Tibial nerve (tissue), 4 donors: ENCODE data around the gene NIPAL3. TPM values are rescaled to one million over a fixed set of nuclear protein-coding genes. Genes with fewer than 3 reads are reported as not detected.

Source experiments
- DNase-seq, 2 donors: peaks; one replicate each; pipeline ENCODE4 v3.0.0-alpha.2; 2019; ENCODE audit warnings: low spot score in 2 of 2
- H3K27ac ChIP-seq, 4 donors: fragments of 200-600 bp; sonication (generic) in 3 of 4; one replicate each; pipeline ENCODE4 v1.5.1; 2017 to 2019; ENCODE audit warnings: mild to moderate bottlenecking in 1 of 4
- H3K27me3 ChIP-seq, 2 donors: fragments of 200-600 bp; sonication (generic) in 1 of 2; one replicate each; pipeline versions ENCODE4 v1.5.1 to v1.6.0; 2017 to 2019
- H3K36me3 ChIP-seq, 3 donors: fragments of 200-600 bp; sonication (generic); one replicate each; pipeline ENCODE4 v1.5.1; 2018 to 2019
- H3K4me1 ChIP-seq, 4 donors: fragments of 200-600 bp; sonication (generic) in 3 of 4; one replicate each; pipeline ENCODE4 v1.5.1; 2017 to 2019
- H3K4me3 ChIP-seq, 4 donors: fragments of 200-600 bp; sonication (generic) in 3 of 4; one replicate each; pipeline ENCODE4 v1.5.1; 2017 to 2019; ENCODE audit warnings: mild to moderate bottlenecking in 1 of 4, moderate library complexity in 1 of 4
- H3K9me3 ChIP-seq, 4 donors: fragments of 200-600 bp; sonication (generic) in 3 of 4; one replicate each; pipeline ENCODE4 v1.5.1; 2017 to 2019
- CTCF ChIP-seq, 5 experiments: fragments of 200-600 bp in 3 of 5; fragments of 450-650 bp in 2 of 5; sonication (generic) in 3 of 5; IDR thresholded peaks; one replicate each; pipeline ENCODE4 v1.5.1; 2016 to 2019; ENCODE audit warnings: antibody characterized with exemption in 5 of 5, mild to moderate bottlenecking in 3 of 5, moderate library complexity in 2 of 5
- EP300 ChIP-seq, 2 donors: sonication (generic); formaldehyde crosslinking; IDR thresholded peaks; one replicate each; pipeline ENCODE4 v1.6.1; 2017; ENCODE audit warnings: antibody characterized with exemption in 2 of 2, mild to moderate bottlenecking in 1 of 2
- POLR2A ChIP-seq, 2 donors: fragments of 450-650 bp; IDR thresholded peaks; one replicate each; pipeline ENCODE4 v1.6.1; 2017; ENCODE audit warnings: antibody characterized with exemption in 2 of 2, mild to moderate bottlenecking in 2 of 2, moderate library complexity in 2 of 2
- WGBS, 2 donors: methylation state at CpG; one replicate each; pipeline ENCODE4 v1.1.5; 2018; 5-methylcytosine and 5-hydroxymethylcytosine counted together
- total RNA-seq, 4 donors: library from RNA; depleted of rRNA; stranded (reverse); fragments of >200 nt; gene quantifications; one replicate each; pipeline ENCODE4 v1.1.0, GENCODE V29; 2016

Gene NIPAL3
- total RNA-seq, 4 donors from 2014 or later = 16.5 to 41.1 (median 30.1) TPM

DNA sequence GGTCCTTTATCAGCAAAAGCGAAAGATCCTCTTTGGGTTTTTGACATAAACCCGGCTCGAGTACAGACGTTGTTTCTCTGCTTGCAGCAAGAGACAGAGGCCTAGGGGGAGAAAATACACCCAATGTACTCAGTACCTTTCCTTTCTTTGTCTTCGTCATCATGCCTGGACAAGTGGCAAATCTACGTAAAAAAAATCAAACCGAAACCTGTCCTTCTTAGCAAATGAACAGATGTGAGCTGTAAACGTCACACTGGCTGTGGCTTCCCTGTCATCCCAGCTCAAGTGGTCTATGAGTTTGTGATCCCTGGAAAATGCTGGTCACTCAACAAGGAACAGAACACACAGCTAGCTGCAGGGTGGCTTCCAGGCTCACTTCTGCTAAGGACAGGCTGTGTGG lies 41.9 kb upstream of the NIPAL3 start:
- H3K36me3 ChIP-seq = peaks cover 0 to 46% (median 0%) of the 10 kb centered on the region in 3 donors
- no peak for TF ChIP-seq CTCF (IDR thresholded peaks at IDR 0.05)
- no peak for TF ChIP-seq POLR2A (IDR thresholded peaks at IDR 0.05)
- no peak for TF ChIP-seq EP300 (IDR thresholded peaks at IDR 0.05)
- H3K4me3 ChIP-seq = no peak overlapping the region
- no peaks in the 10 kb centered on the region for H3K9me3 ChIP-seq
- no peaks in the 10 kb centered on the region for H3K27me3 ChIP-seq
- H3K4me1 ChIP-seq = peaks cover 0 to 2% (median 0%) of the 10 kb centered on the region in 4 donors
- no peak overlapping the region for H3K27ac ChIP-seq
- no peak for DNase-seq
- WGBS, 2 donors = 84 to 86% methylated on average over 8 of the region's 8 CpGs

DNA sequence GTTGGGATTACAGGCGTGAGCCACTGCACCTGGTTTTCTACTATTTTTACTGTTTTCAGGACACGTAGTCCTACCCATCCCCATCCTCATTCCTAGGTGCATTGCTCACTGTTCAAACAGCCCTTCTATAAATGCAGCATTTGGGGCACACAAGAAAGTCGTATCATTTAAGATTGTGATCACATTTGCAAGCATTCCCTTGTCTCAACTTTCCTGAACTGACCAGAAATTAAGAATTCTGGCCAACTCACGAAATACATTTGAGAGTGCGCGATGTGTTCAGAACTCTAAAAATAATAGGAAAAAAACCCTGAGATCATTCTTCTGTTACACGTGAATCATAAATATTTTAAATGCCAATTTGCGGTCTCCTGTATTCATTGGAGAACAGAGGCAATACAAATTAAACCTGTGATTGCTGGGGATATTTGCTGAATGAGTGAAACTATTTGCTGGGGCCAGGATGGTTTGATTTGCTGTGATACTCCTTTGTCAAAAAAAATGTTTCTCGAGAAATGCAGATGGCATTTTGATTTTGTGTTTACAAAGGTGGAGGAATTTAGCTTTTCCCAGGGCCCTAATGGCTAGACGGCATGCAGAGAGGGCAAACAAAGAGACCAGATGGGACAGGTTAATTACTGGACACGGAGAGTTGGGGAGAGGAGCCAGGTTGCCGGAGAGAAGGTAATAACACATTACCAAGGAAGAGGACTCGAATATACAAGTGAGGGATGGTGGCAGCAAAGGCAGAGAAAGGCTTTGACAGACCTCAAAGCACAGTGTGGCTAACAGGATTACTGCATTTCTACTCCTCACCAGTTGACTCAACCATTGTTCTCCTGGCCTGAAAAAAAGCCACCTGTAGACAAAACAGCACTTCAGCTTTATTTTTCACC lies 40.5 kb upstream of the NIPAL3 start:
- Histone ChIP-seq H3K9me3 (no peaks in the 10 kb centered on the region), H3K27ac (no peak overlapping the region), H3K27me3 (no peaks in the 10 kb centered on the region), H3K4me3 (no peak overlapping the region), H3K4me1 (no peaks in the 10 kb centered on the region), H3K36me3 (peaks cover 0 to 48% (median 0%) of the 10 kb centered on the region in 3 donors)
- TF ChIP-seq CTCF (IDR thresholded peaks at IDR 0.05) (no peak), POLR2A (IDR thresholded peaks at IDR 0.05) (no peak), EP300 (IDR thresholded peaks at IDR 0.05) (no peak)
- WGBS, 2 donors = 66 to 68% methylated on average over 13 of the region's 13 CpGs
- no peak for DNase-seq

DNA sequence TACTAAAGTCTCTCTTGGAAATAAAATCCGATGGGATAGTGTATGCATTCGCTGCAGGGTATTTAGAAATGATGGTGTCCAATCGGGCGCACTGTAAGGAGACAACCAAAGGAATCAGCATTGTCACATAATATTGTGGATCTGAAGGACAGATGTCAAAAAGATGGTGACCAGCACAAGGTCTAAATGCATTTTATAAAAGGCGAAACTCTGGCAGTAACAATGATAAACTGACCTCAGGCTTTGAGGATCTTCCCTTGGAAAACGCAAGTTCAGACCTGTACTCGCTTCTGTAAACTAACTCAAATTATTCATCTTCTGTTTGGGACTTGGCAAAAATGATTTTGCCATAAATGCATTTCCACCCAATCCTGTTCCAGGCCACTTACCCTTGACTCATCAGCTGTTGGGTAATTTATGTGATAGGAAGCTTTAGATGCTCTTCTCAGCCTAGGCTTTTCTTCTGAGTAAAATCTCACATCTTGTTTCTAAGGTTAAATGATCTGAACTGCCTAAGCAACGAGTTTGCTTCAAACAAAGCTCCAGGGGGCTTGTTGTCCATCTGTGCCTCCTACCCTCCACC lies 35.8 kb upstream of the NIPAL3 start:
- DNase-seq = no peak
- 85% methylated on average over 8 of the region's 8 CpGs for WGBS, 2 donors
- H3K36me3 ChIP-seq = peaks cover 0 to 44% (median 0%) of the 10 kb centered on the region in 3 donors

DNA sequence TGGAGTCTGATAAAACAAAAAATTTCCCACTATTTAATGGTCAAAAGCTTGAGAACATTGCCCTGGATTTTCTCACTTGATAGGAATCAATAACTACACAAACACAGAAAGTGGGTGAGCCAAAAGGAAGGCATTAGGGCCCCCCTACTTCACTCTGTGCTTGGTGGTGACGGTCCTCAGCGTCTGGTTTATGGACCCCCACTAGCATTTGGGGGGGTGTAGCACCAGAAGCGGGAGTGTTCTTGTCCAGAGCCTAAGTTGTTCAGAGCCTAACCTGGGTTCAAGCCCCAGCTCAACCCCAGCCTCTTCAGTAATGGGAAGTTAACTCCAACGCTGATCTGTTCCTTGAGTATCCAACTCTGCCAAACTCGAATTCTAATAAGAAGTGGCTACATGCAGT lies 35.1 kb upstream of the NIPAL3 start:
- Histone ChIP-seq H3K9me3 (no peaks in the 10 kb centered on the region), H3K27ac (no peak overlapping the region), H3K36me3 (peaks cover 0 to 44% (median 0%) of the 10 kb centered on the region in 3 donors), H3K4me1 (peaks cover 0 to 10% (median 0%) of the 10 kb centered on the region in 4 donors), H3K27me3 (no peaks in the 10 kb centered on the region), H3K4me3 (no peak overlapping the region)
- WGBS, 2 donors = 81 to 90% methylated on average over 5 of the region's 5 CpGs
- no peak for DNase-seq
- TF ChIP-seq EP300 (IDR thresholded peaks at IDR 0.05) (no peak), POLR2A (IDR thresholded peaks at IDR 0.05) (no peak), CTCF (IDR thresholded peaks at IDR 0.05) (no peak)

More for the DNA sequence above, 35.8 kb upstream of the NIPAL3 start:
- Histone ChIP-seq H3K9me3 (no peaks in the 10 kb centered on the region), H3K4me1 (peaks cover 0 to 10% (median 0%) of the 10 kb centered on the region in 4 donors), H3K27ac (no peak overlapping the region), H3K4me3 (no peak overlapping the region), H3K27me3 (no peaks in the 10 kb centered on the region)
- TF ChIP-seq EP300 (IDR thresholded peaks at IDR 0.05) (no peak), POLR2A (IDR thresholded peaks at IDR 0.05) (no peak), CTCF (IDR thresholded peaks at IDR 0.05) (no peak)

GRCh38 chr1:24381256-24381655 lies 34.3 kb upstream of the NIPAL3 start:
- H3K4me1 ChIP-seq = peaks cover 0 to 10% (median 0%) of the 10 kb centered on the region in 4 donors
- H3K27me3 ChIP-seq = no peaks in the 10 kb centered on the region
- no peak for DNase-seq
- no peaks in the 10 kb centered on the region for H3K9me3 ChIP-seq
- no peak for TF ChIP-seq CTCF (IDR thresholded peaks at IDR 0.05)
- no peak for TF ChIP-seq EP300 (IDR thresholded peaks at IDR 0.05)
- TF ChIP-seq POLR2A (IDR thresholded peaks at IDR 0.05) = no peak
- no peak overlapping the region for H3K27ac ChIP-seq
- peaks cover 0 to 40% (median 0%) of the 10 kb centered on the region in 3 donors for H3K36me3 ChIP-seq
- WGBS, 2 donors = 83 to 87% methylated on average over 2 of the region's 2 CpGs
- H3K4me3 ChIP-seq = no peak overlapping the region
